Esophagus squamous epithelium (tissue), 5 donors: ENCODE measurements around the gene MRPS10. TPM values are rescaled to one million over a fixed set of nuclear protein-coding genes. Genes with fewer than 3 reads are reported as not detected.

Experiments
- DNase-seq: peaks from one replicate; lab custom pipeline; 2025; lab: John Stamatoyannopoulos, UW
- H3K27ac ChIP-seq, 4 donors: fragments of 200-600 bp; sonication (generic); one replicate each; pipeline ENCODE4 v1.5.1; 2016 to 2019; ENCODE audit warnings: mild to moderate bottlenecking in 1 of 4
- H3K27me3 ChIP-seq, 4 donors: fragments of 200-600 bp; sonication (generic); 1 replicate in 3 of 4; 2 replicates in 1 of 4; pipeline versions ENCODE4 v1.5.1 to v1.6.0; 2017 to 2021; ENCODE audit warnings: antibody characterized with exemption in 1 of 4
- H3K36me3 ChIP-seq, 3 donors: fragments of 200-600 bp; sonication (generic); one replicate each; pipeline ENCODE4 v1.5.1; 2016 to 2019
- H3K4me1 ChIP-seq, 3 donors: fragments of 200-600 bp; sonication (generic); one replicate each; pipeline ENCODE4 v1.5.1; 2017 to 2019
- H3K4me3 ChIP-seq, 4 donors: fragments of 200-600 bp; sonication (generic); 1 replicate in 3 of 4; 2 replicates in 1 of 4; pipeline ENCODE4 v1.5.1; 2016 to 2019; ENCODE audit warnings: mild to moderate bottlenecking in 2 of 4, moderate library complexity in 1 of 4
- H3K9me3 ChIP-seq, 3 donors: fragments of 200-600 bp; sonication (generic); one replicate each; pipeline ENCODE4 v1.5.1; 2016 to 2019
- POLR2A ChIP-seq, 4 donors: fragments of 450-650 bp; IDR thresholded peaks; one replicate each; pipeline ENCODE4 v1.6.1; 2017; ENCODE audit warnings: antibody characterized with exemption in 4 of 4, mild to moderate bottlenecking in 4 of 4, moderate library complexity in 3 of 4
- WGBS, 2 donors: methylation state at CpG; one replicate each; pipeline ENCODE4 v1.1.5; 2018; 5-methylcytosine and 5-hydroxymethylcytosine counted together
- intact Hi-C: fragments of 100-400 bp; cut with DNase I; formaldehyde crosslinking; loops from one replicate; pipeline ENCODE4 v1.15.0; 2022
- total RNA-seq, 4 donors: library from RNA; depleted of rRNA; stranded (reverse); fragments of >200 nt; gene quantifications; one replicate each; pipeline ENCODE4 v1.1.0, GENCODE V29; 2016
- TF ChIP-seq, protein P1 (sequence below), 6 experiments: fragments of 450-650 bp in 4 of 6; fragments of 200-600 bp in 2 of 6; sonication (generic) in 2 of 6; IDR thresholded peaks; one replicate each; pipeline ENCODE4 v1.5.1; 2016 to 2019; ENCODE audit warnings: antibody characterized with exemption in 6 of 6, mild to moderate bottlenecking in 4 of 6, moderate library complexity in 4 of 6
- donor health status: DM: yes; HTN: yes; CAD: no.

MRPS10 gene
- total RNA-seq, 4 donors from 2014 or later = 40.3 to 70.3 (median 46.2) TPM

DNA sequence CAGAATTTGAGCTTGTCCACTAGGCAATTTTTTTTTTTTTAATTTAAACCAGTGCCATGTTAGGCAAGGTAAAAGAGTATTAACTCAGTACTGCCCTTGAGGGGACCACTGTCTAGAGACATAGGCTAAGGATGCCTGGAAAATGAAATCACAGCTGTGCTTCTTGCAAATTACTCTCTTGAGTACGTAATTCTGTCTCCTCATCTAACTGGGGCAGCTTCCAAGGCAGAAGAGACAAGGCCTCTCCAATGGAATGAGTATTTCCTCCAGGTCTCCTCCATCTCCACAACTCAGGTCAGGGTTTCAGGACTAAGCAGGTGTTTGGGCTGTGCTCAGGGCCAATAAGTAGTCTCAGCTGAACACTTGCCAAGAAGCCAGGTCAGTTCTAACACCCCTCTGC is 33.8 kb upstream of the MRPS10 start:
- DNase-seq = no peak
- TF ChIP-seq POLR2A (IDR thresholded peaks at IDR 0.05) = no peak
- TF ChIP-seq, protein P1, sequence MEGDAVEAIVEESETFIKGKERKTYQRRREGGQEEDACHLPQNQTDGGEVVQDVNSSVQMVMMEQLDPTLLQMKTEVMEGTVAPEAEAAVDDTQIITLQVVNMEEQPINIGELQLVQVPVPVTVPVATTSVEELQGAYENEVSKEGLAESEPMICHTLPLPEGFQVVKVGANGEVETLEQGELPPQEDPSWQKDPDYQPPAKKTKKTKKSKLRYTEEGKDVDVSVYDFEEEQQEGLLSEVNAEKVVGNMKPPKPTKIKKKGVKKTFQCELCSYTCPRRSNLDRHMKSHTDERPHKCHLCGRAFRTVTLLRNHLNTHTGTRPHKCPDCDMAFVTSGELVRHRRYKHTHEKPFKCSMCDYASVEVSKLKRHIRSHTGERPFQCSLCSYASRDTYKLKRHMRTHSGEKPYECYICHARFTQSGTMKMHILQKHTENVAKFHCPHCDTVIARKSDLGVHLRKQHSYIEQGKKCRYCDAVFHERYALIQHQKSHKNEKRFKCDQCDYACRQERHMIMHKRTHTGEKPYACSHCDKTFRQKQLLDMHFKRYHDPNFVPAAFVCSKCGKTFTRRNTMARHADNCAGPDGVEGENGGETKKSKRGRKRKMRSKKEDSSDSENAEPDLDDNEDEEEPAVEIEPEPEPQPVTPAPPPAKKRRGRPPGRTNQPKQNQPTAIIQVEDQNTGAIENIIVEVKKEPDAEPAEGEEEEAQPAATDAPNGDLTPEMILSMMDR (IDR thresholded peaks at IDR 0.05) = no peak
- H3K4me1 ChIP-seq = peaks cover 14 to 48% (median 23%) of the 10 kb centered on the region in 3 donors
- H3K27me3 ChIP-seq = no peaks in the 10 kb centered on the region
- peak overlapping the region in 2 of 4 donors; percentile 59 to 73 for H3K27ac ChIP-seq
- H3K4me3 ChIP-seq = no peak overlapping the region
- intact Hi-C loops = no loop called here
- 80 to 89% methylated on average over 1 of the region's 1 CpG for WGBS, 2 donors
- H3K9me3 ChIP-seq = no peaks in the 10 kb centered on the region
- H3K36me3 ChIP-seq = peaks cover 0 to 64% (median 14%) of the 10 kb centered on the region in 3 donors

DNA sequence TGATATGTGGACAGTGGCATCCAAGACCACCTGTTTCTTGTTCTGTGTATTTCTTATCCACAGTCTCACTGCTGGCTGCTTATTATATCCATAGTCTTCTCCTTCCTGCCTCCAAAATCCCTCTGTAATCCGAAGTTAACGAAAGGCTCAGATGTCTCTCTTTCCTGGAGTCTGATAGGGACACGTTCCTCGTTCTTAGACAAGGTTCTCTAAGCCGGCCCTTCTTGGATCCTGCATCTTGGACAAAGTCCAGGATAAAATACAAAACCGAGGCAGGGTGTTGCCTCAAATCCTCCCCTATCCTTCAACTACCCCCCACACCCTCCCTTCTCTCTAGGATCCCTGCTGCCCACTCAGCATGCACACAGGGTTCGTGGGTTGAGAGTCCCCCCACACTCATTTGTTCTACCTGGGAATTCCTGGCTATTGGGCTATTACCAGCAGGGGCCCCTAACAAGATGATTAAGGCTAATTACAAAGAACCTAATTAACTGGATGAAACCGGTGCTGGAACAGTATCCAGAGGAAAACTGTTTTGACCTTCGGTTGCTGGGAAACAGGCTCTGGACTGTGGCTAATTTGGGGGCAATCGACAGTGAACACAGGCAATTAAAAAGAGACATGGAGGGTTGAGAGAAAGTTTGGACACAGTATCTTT is 32.7 kb upstream of the MRPS10 start:
- intact Hi-C loops = no loop called here
- H3K27me3 ChIP-seq = no peaks in the 10 kb centered on the region
- H3K36me3 ChIP-seq = peaks cover 0 to 63% (median 14%) of the 10 kb centered on the region in 3 donors
- H3K4me3 ChIP-seq = no peak overlapping the region
- DNase-seq = no peak
- WGBS, 2 donors = 69 to 74% methylated on average over 9 to 10 of the region's 10 CpGs
- H3K4me1 ChIP-seq = peaks cover 14 to 48% (median 23%) of the 10 kb centered on the region in 3 donors
- H3K27ac ChIP-seq = peak overlapping the region in 2 of 4 donors; percentile 6 to 35
- TF ChIP-seq, protein P1 (IDR thresholded peaks at IDR 0.05) = no peak
- TF ChIP-seq POLR2A (IDR thresholded peaks at IDR 0.05) = no peak
- H3K9me3 ChIP-seq = no peaks in the 10 kb centered on the region

DNA sequence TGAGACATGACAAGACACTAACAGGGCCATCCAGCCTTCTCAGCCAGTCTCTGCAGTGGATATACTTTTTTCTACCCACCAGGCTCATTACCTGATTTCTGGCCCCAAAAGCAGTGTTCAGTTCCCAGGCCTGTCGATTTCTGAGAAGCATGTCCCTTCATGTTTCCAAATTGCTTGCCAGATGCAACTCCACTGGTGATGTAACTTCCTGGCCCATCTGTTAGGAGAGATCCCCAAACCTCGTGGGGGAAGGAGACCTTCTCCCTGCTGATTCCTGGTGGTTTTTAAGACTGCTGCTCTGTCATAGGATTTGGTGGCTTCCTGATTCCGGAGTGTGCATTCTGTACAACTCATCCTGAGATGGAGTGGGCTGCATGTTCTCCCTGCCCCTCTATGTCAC is 31.6 kb upstream of the MRPS10 start:
- Histone ChIP-seq H3K9me3 (no peaks in the 10 kb centered on the region), H3K4me3 (no peak overlapping the region), H3K4me1 (peaks cover 14 to 48% (median 23%) of the 10 kb centered on the region in 3 donors), H3K27ac (peak overlapping the region in 3 of 4 donors; percentile 11 to 37 (median 35)), H3K36me3 (peaks cover 0 to 63% (median 9%) of the 10 kb centered on the region in 3 donors), H3K27me3 (no peaks in the 10 kb centered on the region)
- 26 to 42% methylated on average over 3 of the region's 3 CpGs for WGBS, 2 donors
- intact Hi-C loops = no loop called here
- DNase-seq = no peak
- TF ChIP-seq POLR2A (IDR thresholded peaks at IDR 0.05) = no peak
- TF ChIP-seq, protein P1 (IDR thresholded peaks at IDR 0.05) = no peak

DNA sequence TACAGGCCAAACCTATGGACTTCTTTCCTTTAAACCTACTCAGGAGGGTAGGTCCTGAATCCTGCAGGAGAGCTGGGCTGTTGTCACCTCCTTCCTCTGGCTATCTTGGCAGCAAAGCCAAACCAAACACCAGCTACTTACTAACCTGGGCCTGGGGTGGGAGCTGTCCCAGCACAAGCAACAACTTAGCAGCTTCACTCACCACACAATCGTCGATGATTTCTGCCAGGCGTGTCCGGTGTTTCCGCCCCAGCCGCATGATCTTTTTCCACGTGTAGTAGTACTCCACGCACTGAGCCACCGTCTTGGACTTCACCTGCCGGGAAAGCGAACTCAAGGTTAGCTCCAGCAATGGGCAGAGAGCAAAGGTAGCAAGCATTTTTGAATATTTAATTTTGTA is 25.4 kb upstream of the MRPS10 start:
- Histone ChIP-seq H3K9me3 (no peaks in the 10 kb centered on the region), H3K4me3 (no peak overlapping the region), H3K4me1 (peaks cover 0 to 54% (median 12%) of the 10 kb centered on the region in 3 donors), H3K27ac (peak overlapping the region in 2 of 4 donors; percentile 87 to 88), H3K27me3 (no peaks in the 10 kb centered on the region), H3K36me3 (peaks cover 0 to 66% (median 0%) of the 10 kb centered on the region in 3 donors)
- no peak for DNase-seq
- TF ChIP-seq POLR2A (IDR thresholded peaks at IDR 0.05) = no peak
- TF ChIP-seq, protein P1 (IDR thresholded peaks at IDR 0.05) = no peak
- WGBS, 2 donors = 92 to 95% methylated on average over 5 to 11 of the region's 11 CpGs
- intact Hi-C loops = no loop called here

DNA sequence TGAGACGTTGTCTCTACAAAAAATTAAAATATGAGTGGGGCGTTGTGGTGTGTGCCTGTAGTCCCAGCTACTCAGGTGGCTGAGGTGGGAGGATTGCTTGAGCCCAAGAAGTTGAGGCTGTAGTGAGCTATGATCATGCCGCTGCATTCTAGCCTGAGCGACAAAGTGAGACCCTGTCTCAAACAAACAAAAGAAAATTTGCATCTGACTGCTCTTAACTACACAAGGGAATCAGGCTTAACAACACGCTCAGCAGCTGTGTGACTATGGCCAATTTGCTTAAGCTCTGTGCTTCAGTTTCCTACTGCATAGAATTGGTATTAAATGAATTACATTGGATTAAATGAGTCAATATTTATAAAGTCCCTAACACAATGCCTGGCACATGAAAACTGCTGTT is 24.3 kb upstream of the MRPS10 start:
- TF ChIP-seq, protein P1 (IDR thresholded peaks at IDR 0.05) = peak in 1 of 6 experiments; percentile 18
- no peak for TF ChIP-seq POLR2A (IDR thresholded peaks at IDR 0.05)
- Histone ChIP-seq H3K36me3 (peaks cover 0 to 71% (median 0%) of the 10 kb centered on the region in 3 donors), H3K4me3 (no peak overlapping the region), H3K27ac (peak overlapping the region; percentile 25 to 88 (median 88)), H3K9me3 (no peaks in the 10 kb centered on the region), H3K27me3 (no peaks in the 10 kb centered on the region), H3K4me1 (peaks cover 5 to 52% (median 12%) of the 10 kb centered on the region in 3 donors)
- 73 to 82% methylated on average over 5 of the region's 5 CpGs for WGBS, 2 donors
- intact Hi-C loops = no loop called here
- no peak for DNase-seq
